ENCODE measurements around the gene INHBC. TPM values are rescaled to one million over a fixed set of nuclear protein-coding genes. Genes with fewer than 3 reads are reported as not detected.

The INHBC gene
- total RNA-seq (under 1 TPM; 0.20 to 0.33 TPM), total RNA-seq (0 to 0.61 (median 0.05) reads per million in 172 experiments)
- 0.06 TPM for polyA plus RNA-seq (2013, experiment 1 of 2)
- polyA plus RNA-seq (2013, experiment 2 of 2) = 0.05 TPM

- Mint-ChIP-seq H3K36me3 (ENCODE audit: low read depth) (peaks cover 11% of the 10 kb centered on the region), H3K27ac (peak within 1 kb of the TSS; percentile 12), H3K4me1 (ENCODE audit: low read depth) (peaks cover 18% of the 10 kb centered on the region), H3K27me3 (no peaks in the 10 kb centered on the region), H3K4me3 (peak within 1 kb of the TSS; percentile 62), H3K9me3 (no peaks in the 10 kb centered on the region)
- DNase-seq (no peak), ATAC-seq (ENCODE audit: poor library complexity) (no peak)
- Histone ChIP-seq H3K9me3 (ENCODE audit: control insufficient read depth in 1 of 2, insufficient read depth in 1 of 2, low read length in 2 of 2) (no peaks in the 10 kb centered on the region), H3K4me1 (ENCODE audit: insufficient read depth, low read length) (peaks cover 15% of the 10 kb centered on the region), H3K27me3 (ENCODE audit: control insufficient read depth in 1 of 2, insufficient read depth in 2 of 2, low read length in 2 of 2) (no peaks in the 10 kb centered on the region), H3K4me3 (ENCODE audit: low read length) (no peak within 1 kb of the TSS), H3K27ac (ENCODE audit: low read depth in 1 of 2, low read length in 2 of 2) (no peak within 1 kb of the TSS), H3K36me3 (ENCODE audit: insufficient read depth, low read length) (no peaks in the 10 kb centered on the region)
- POLR2A ChIA-PET = interaction anchor here (2.0 kb wide), 1 partner anchor 24 kb away, joined by 8 read pairs; the partner anchor contains the start of gene GLI1
- CTCF ChIA-PET = no interaction called here
- TF ChIP-seq CTCF (IDR thresholded peaks at IDR 0.05) = no peak
- intact Hi-C loops (cut with DNase I, micrococcal nuclease) = loop anchor here in 1 of 2 experiments (2.0 kb wide), 1 partner anchor 20 kb away; the partner anchor contains the start of gene INHBE
Measured at GRCh38 chr12:57434517-57435223, at the start of gene INHBC. INHBC (plus strand) TSS chr12:57434784; CDS start chr12:57434887, 103 bp downstream.

- CTCF ChIA-PET = no interaction called here
Measured at GRCh38 chr12:57385586-57385985, 49.0 kb upstream of the INHBC start.

DNA sequence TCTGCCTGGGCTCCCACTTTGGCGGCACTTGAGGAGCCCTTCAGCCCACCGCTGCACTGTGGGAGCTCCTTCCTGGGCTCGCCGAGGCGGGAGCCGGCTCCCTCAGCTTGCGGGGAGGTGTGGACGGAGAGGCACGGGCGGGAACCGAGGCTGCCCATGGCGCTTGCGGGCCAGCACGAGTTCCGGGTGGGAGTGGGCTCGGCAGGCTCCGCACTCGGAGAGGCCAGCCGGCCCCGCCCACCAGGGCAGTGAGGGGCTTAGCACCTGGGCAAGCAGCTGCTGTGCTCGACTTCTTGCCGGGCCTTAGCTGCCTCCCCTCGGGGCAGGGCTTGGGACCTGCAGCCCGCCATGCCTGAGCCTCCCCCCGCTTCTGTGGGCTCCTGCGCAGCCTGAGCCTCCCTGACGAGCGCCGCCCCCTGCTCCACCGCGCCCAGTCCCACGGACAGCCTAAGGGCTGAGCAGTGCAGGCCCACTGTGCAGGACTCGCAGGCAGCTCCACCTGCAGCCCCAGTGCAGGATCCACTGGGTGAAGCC, 48.3 kb upstream of the INHBC start:
- Mint-ChIP-seq H3K36me3 (ENCODE audit: low read depth) (peaks cover 60% of the 10 kb centered on the region), H3K9me3 (no peaks in the 10 kb centered on the region), H3K27ac (no peak overlapping the region), H3K4me3 (no peak overlapping the region), H3K27me3 (no peaks in the 10 kb centered on the region), H3K4me1 (ENCODE audit: low read depth) (peaks cover 7% of the 10 kb centered on the region)
- ATAC-seq (ENCODE audit: poor library complexity) (no peak), DNase-seq (peak in 1 of 14 experiments; percentile 12)
- TF ChIP-seq CTCF (IDR thresholded peaks at IDR 0.05) = no peak
- no peaks in the 10 kb centered on the region for H3K27me3 ChIP-seq (ENCODE audit: control insufficient read depth in 1 of 2, insufficient read depth in 2 of 2, low read length in 2 of 2)
- H3K4me1 ChIP-seq (ENCODE audit: insufficient read depth, low read length) = no peaks in the 10 kb centered on the region
- POLR2A ChIA-PET = no interaction called here
- no peak overlapping the region for H3K27ac ChIP-seq (ENCODE audit: low read depth in 1 of 2, low read length in 2 of 2)
- peaks cover 30% of the 10 kb centered on the region for H3K36me3 ChIP-seq (ENCODE audit: insufficient read depth, low read length)
- CTCF ChIA-PET = no interaction called here
- H3K4me3 ChIP-seq (ENCODE audit: low read length) = no peak overlapping the region
- intact Hi-C loops (cut with DNase I, micrococcal nuclease) = no loop called here
- no peaks in the 10 kb centered on the region for H3K9me3 ChIP-seq (ENCODE audit: control insufficient read depth in 1 of 2, insufficient read depth in 1 of 2, low read length in 2 of 2)

More at GRCh38 chr12:57385586-57385985, 49.0 kb upstream of the INHBC start:
- H3K9me3 Mint-ChIP-seq = no peaks in the 10 kb centered on the region
- Histone ChIP-seq H3K4me3 (ENCODE audit: low read length) (no peak overlapping the region), H3K9me3 (ENCODE audit: control insufficient read depth in 1 of 2, insufficient read depth in 1 of 2, low read length in 2 of 2) (no peaks in the 10 kb centered on the region), H3K36me3 (ENCODE audit: insufficient read depth, low read length) (peaks cover 30% of the 10 kb centered on the region), H3K27ac (ENCODE audit: low read depth in 1 of 2, low read length in 2 of 2) (no peak overlapping the region), H3K4me1 (ENCODE audit: insufficient read depth, low read length) (no peaks in the 10 kb centered on the region), H3K27me3 (ENCODE audit: control insufficient read depth in 1 of 2, insufficient read depth in 2 of 2, low read length in 2 of 2) (no peaks in the 10 kb centered on the region)
- peaks cover 6% of the 10 kb centered on the region for H3K4me1 Mint-ChIP-seq (ENCODE audit: low read depth)
- no peak for TF ChIP-seq CTCF (IDR thresholded peaks at IDR 0.05)
- H3K27ac Mint-ChIP-seq = no peak overlapping the region
- DNase-seq = no peak
- POLR2A ChIA-PET = no interaction called here
- H3K4me3 Mint-ChIP-seq = no peak overlapping the region
- ATAC-seq (ENCODE audit: poor library complexity) = no peak
- intact Hi-C loops (cut with DNase I, micrococcal nuclease) = no loop called here
- H3K27me3 Mint-ChIP-seq = no peaks in the 10 kb centered on the region
- peaks cover 60% of the 10 kb centered on the region for H3K36me3 Mint-ChIP-seq (ENCODE audit: low read depth)
